Loucy (cell line): ENCODE results near the gene NGFR.
"Not testable (repeated sequence)": the region's sequence is repeated elsewhere in the genome, so short reads cannot be mapped to it uniquely, and the experiment has no call there.

ENCODE experiments used
- H2AFZ ChIP-seq: fragments of 200-600 bp; sonication (generic); 2 replicates; pipeline ENCODE4 v1.6.0; 2016; ENCODE audit warnings: antibody characterized with exemption, mild to moderate bottlenecking, low read length, moderate library complexity
- H3F3A ChIP-seq: fragments of 200-600 bp; 2 replicates; pipeline ENCODE4 v1.6.0; 2016; ENCODE audit warnings: antibody characterized with exemption, low read depth, mild to moderate bottlenecking
- H3K27me3 ChIP-seq: fragments of 200-600 bp; sonication (generic); 2 replicates; pipeline ENCODE4 v1.6.1; 2014; ENCODE audit warnings: low read length, mild to moderate bottlenecking; ENCODE audit not compliant: insufficient read depth, poor library complexity, severe bottlenecking
- H3K36me3 ChIP-seq: fragments of 200-600 bp; sonication (generic); 2 replicates; pipeline ENCODE4 v1.6.1; 2016; ENCODE audit warnings: low read length; ENCODE audit not compliant: insufficient read depth
- H3K4me1 ChIP-seq: fragments of 200-600 bp; sonication (generic); 2 replicates; pipeline ENCODE4 v1.5.1; 2014; ENCODE audit warnings: low read length, mild to moderate bottlenecking; ENCODE audit not compliant: insufficient read depth, poor library complexity, severe bottlenecking
- H3K4me2 ChIP-seq: fragments of 200-600 bp; sonication (generic); 2 replicates; pipeline ENCODE4 v1.6.0; 2014; ENCODE audit warnings: antibody characterized with exemption, low read length, low read depth, mild to moderate bottlenecking; ENCODE audit not compliant: poor library complexity, severe bottlenecking
- H3K4me3 ChIP-seq: fragments of 200-600 bp; sonication (generic); 2 replicates; pipeline ENCODE4 v1.5.1; 2014; ENCODE audit warnings: low read length, mild to moderate bottlenecking, mixed read lengths; ENCODE audit not compliant: poor library complexity, severe bottlenecking
- H3K79me2 ChIP-seq: fragments of 200-600 bp; sonication (generic); 2 replicates; pipeline ENCODE4 v1.6.1; 2014; ENCODE audit warnings: low read length; ENCODE audit not compliant: insufficient read depth
- H3K9ac ChIP-seq: fragments of 200-600 bp; sonication (generic); 2 replicates; pipeline ENCODE4 v1.6.0; 2014; ENCODE audit warnings: mild to moderate bottlenecking, low read depth, low read length, moderate library complexity; ENCODE audit not compliant: poor library complexity, severe bottlenecking
- H3K9me2 ChIP-seq: fragments of 200-600 bp; sonication (generic); replicated peaks from 2 replicates; pipeline ENCODE4 v1.6.1; 2016; ENCODE audit warnings: low read depth, low read length, mixed read lengths
- H3K9me3 ChIP-seq: fragments of 200-600 bp; sonication (generic); 2 replicates; pipeline ENCODE4 v1.6.1; 2014; ENCODE audit warnings: mild to moderate bottlenecking, antibody characterized with exemption, low read length, low read depth; ENCODE audit not compliant: insufficient read depth
- H4K20me1 ChIP-seq: fragments of 200-600 bp; sonication (generic); 2 replicates; pipeline ENCODE4 v1.6.0; 2014; ENCODE audit warnings: antibody characterized with exemption, low read length, mild to moderate bottlenecking; ENCODE audit not compliant: insufficient read depth, poor library complexity, severe bottlenecking
- CTCF ChIP-seq: fragments of 200-600 bp; sonication (generic); conservative IDR thresholded peaks from 2 replicates; pipeline ENCODE4 v1.5.1; 2014; ENCODE audit warnings: mild to moderate bottlenecking, antibody characterized with exemption, low read length
- EZH2phosphoT487 ChIP-seq: fragments of 200-600 bp; IDR thresholded peaks from 2 replicates; pipeline ENCODE4 v1.6.1; 2018; ENCODE audit warnings: antibody characterized with exemption, mild to moderate bottlenecking, moderate library complexity, borderline replicate concordance

The NGFR gene

GRCh38 chr17:49549311-49549605 is 54.2 kb downstream of the NGFR start:
- no peaks in the 10 kb centered on the region for H3F3A ChIP-seq
- H3K36me3 ChIP-seq, result no peaks in the 10 kb centered on the region
- H3K27me3 ChIP-seq, result no peaks in the 10 kb centered on the region
- H3K4me1 ChIP-seq, result peaks cover 7% of the 10 kb centered on the region
- no peak for TF ChIP-seq EZH2phosphoT487
- no peak for TF ChIP-seq CTCF
- H3K9ac ChIP-seq, result no peak overlapping the region
- no peak overlapping the region for H3K4me3 ChIP-seq
- no peaks in the 10 kb centered on the region for H3K79me2 ChIP-seq
- no peaks in the 10 kb centered on the region for H3K9me2 ChIP-seq
- no peaks in the 10 kb centered on the region for H3K9me3 ChIP-seq
- H3K4me2 ChIP-seq, result no peak overlapping the region
- no peaks in the 10 kb centered on the region for H4K20me1 ChIP-seq
- H2AFZ ChIP-seq, result no peak overlapping the region; the same call in 1 of the 2 replicates

- H3K79me2 ChIP-seq, result no peaks in the 10 kb centered on the region
- H3K4me2 ChIP-seq, result no peak overlapping the region
- H3F3A ChIP-seq, result no peaks in the 10 kb centered on the region
- no peak overlapping the region for H2AFZ ChIP-seq
- H3K9me3 ChIP-seq, result no peaks in the 10 kb centered on the region
- no peaks in the 10 kb centered on the region for H3K27me3 ChIP-seq
- no peak overlapping the region for H3K9ac ChIP-seq
- TF ChIP-seq EZH2phosphoT487, result no peak
- no peak for TF ChIP-seq CTCF
- no peaks in the 10 kb centered on the region for H4K20me1 ChIP-seq
- H3K4me3 ChIP-seq, result no peak overlapping the region
- no peaks in the 10 kb centered on the region for H3K36me3 ChIP-seq
- H3K9me2 ChIP-seq, result no peaks in the 10 kb centered on the region
- peaks cover 7% of the 10 kb centered on the region for H3K4me1 ChIP-seq
These were observed 54.9 kb downstream of the NGFR start for GRCh38 chr17:49549691-49550678.

GRCh38 chr17:49550764-49551163 is 55.7 kb downstream of the NGFR start:
- not testable (repeated sequence) for H3K4me3 ChIP-seq, H3K79me2 ChIP-seq, H3K4me2 ChIP-seq, H2AFZ ChIP-seq, H4K20me1 ChIP-seq, H3F3A ChIP-seq, H3K4me1 ChIP-seq, H3K9ac ChIP-seq, H3K9me3 ChIP-seq, H3K27me3 ChIP-seq, H3K36me3 ChIP-seq, H3K9me2 ChIP-seq
